H1 (cell line): Measurements from ENCODE around the gene TOR1A. TPM values are rescaled to one million over a fixed set of nuclear protein-coding genes. Genes with fewer than 3 reads are reported as not detected.

ENCODE experiments used
- CTCF ChIA-PET: fragments of 300-600 bp; sonication (Branson Sonifier 250); formaldehyde crosslinking; loops from one replicate; lab custom pipeline; 2021; ENCODE audit not compliant: partially characterized antibody; lab: Charles Lee
- POLR2A ChIA-PET: fragments of 300-600 bp; sonication (Branson Sonifier 250); formaldehyde crosslinking; loops from one replicate; lab custom pipeline; 2021; ENCODE audit warnings: inconsistent platforms; ENCODE audit not compliant: partially characterized antibody; lab: Charles Lee
- DNase-seq, 2 experiments: peaks; one replicate each; pipeline versions ENCODE4 v3.0.0 to v3.0.0-alpha.2; 2010 to 2022; ENCODE audit warnings: low spot score in 2 of 2, low read depth in 1 of 2, mixed read lengths in 1 of 2
- FAIRE-seq: peaks from 2 replicates; lab custom pipeline; 2011; peaks lifted over from hg19 to GRCh38; lab: Jason Lieb, UNC
- H2AFZ ChIP-seq: 2 replicates; pipeline ENCODE4 v1.8.1; 2012; ENCODE audit warnings: low read length, inconsistent platforms
- H2AK5ac ChIP-seq: 2 replicates; pipeline ENCODE4 v1.6.1; 2013; ENCODE audit warnings: low read depth, low read length
- H2BK120ac ChIP-seq: replicated peaks from 2 replicates; pipeline ENCODE3; 2013; ENCODE audit warnings: low read depth, low read length, inconsistent platforms
- H2BK12ac ChIP-seq: 2 replicates; pipeline ENCODE4 v1.6.1; 2013; ENCODE audit warnings: low read depth, low read length
- H2BK15ac ChIP-seq: 2 replicates; pipeline ENCODE4 v1.6.1; 2013; ENCODE audit warnings: low read length
- H2BK20ac ChIP-seq: 2 replicates; pipeline ENCODE4 v1.6.1; 2013; ENCODE audit warnings: low read length
- H2BK5ac ChIP-seq: 2 replicates; pipeline ENCODE4 v1.6.1; 2013; ENCODE audit warnings: low read depth, low read length
- H3K14ac ChIP-seq: 2 replicates; pipeline ENCODE4 v1.6.1; 2013; ENCODE audit warnings: inconsistent platforms; ENCODE audit not compliant: insufficient read length
- H3K18ac ChIP-seq: 2 replicates; pipeline ENCODE4 v1.6.1; 2013; ENCODE audit warnings: low read length; ENCODE audit errors: extremely low read depth
- H3K23ac ChIP-seq: 2 replicates; pipeline ENCODE4 v1.6.1; 2013; ENCODE audit warnings: inconsistent platforms; ENCODE audit not compliant: insufficient read length
- H3K23me2 ChIP-seq: 2 replicates; pipeline ENCODE4 v1.6.1; 2013; ENCODE audit warnings: low read depth, low read length
- H3K27ac ChIP-seq: 2 replicates; pipeline ENCODE4 v1.6.1; 2011; ENCODE audit warnings: low read depth, low read length, inconsistent platforms
- H3K27me3 ChIP-seq, 4 experiments: replicated peaks in 1 of 4; 1 replicate in 1 of 4; 2 replicates in 3 of 4; pipeline versions ENCODE4 v1.6.1 to v1.8.1; 2011 to 2013; ENCODE audit warnings: low read length in 3 of 4, mild to moderate bottlenecking in 3 of 4, inconsistent platforms in 2 of 4, mixed read lengths in 2 of 4, moderate library complexity in 1 of 4; ENCODE audit not compliant: control insufficient read depth in 3 of 4, insufficient read depth in 3 of 4; ENCODE audit errors: extremely low read depth in 1 of 4
- H3K36me3 ChIP-seq, 4 experiments: 2 replicates each; pipeline versions ENCODE4 v1.6.1 to v1.8.1; 2011 to 2013; ENCODE audit warnings: mild to moderate bottlenecking in 4 of 4, low read length in 3 of 4, moderate library complexity in 2 of 4, control low read depth in 1 of 4, inconsistent platforms in 1 of 4; ENCODE audit not compliant: insufficient read depth in 4 of 4, control insufficient read depth in 2 of 4
- H3K4ac ChIP-seq: replicated peaks from 2 replicates; pipeline ENCODE3; 2013; ENCODE audit warnings: low read length, low read depth, mixed read lengths, inconsistent platforms; ENCODE audit not compliant: insufficient read length
- H3K4me1 ChIP-seq, 4 experiments: replicated peaks in 1 of 4; 1 replicate in 1 of 4; 2 replicates in 3 of 4; pipeline versions ENCODE4 v1.6.1 to v1.8.1; 2011 to 2013; ENCODE audit warnings: low read length in 3 of 4, inconsistent platforms in 2 of 4, mixed read lengths in 1 of 4; ENCODE audit not compliant: insufficient read depth in 4 of 4, control insufficient read depth in 3 of 4
- H3K4me2 ChIP-seq, 2 experiments: 2 replicates each; pipeline versions ENCODE4 v1.6.1 to v1.8.1; 2011 to 2013; ENCODE audit warnings: low read depth in 2 of 2, low read length in 2 of 2, control low read depth in 1 of 2, inconsistent platforms in 1 of 2, mild to moderate bottlenecking in 1 of 2; ENCODE audit not compliant: insufficient read depth in 1 of 2
- H3K4me3 ChIP-seq, 4 experiments: fragments of 200-600, 300-600 bp in 1 of 4; sonication (generic), shearing (Covaris generic), sonication (Bioruptor Twin) in 1 of 4; 2 replicates each; pipeline versions ENCODE4 v1.5.1 to v1.8.1; 2011 to 2016; ENCODE audit warnings: low read length in 4 of 4, low read depth in 3 of 4, control low read depth in 2 of 4, inconsistent platforms in 2 of 4, mild to moderate bottlenecking in 2 of 4, mixed read lengths in 1 of 4, moderate library complexity in 1 of 4; ENCODE audit not compliant: insufficient read depth in 2 of 4; ENCODE audit errors: extremely low read depth in 1 of 4
- H3K56ac ChIP-seq: replicated peaks from 2 replicates; pipeline ENCODE3; 2013; ENCODE audit warnings: low read depth, mild to moderate bottlenecking, mixed read lengths, low read length, inconsistent platforms; ENCODE audit not compliant: insufficient read length
- H3K79me1 ChIP-seq: 2 replicates; pipeline ENCODE4 v1.6.1; 2013; ENCODE audit warnings: low read depth, low read length, control low read depth
- H3K79me2 ChIP-seq, 2 experiments: 2 replicates each; pipeline versions ENCODE4 v1.6.1 to v1.8.1; 2012 to 2013; ENCODE audit warnings: low read length in 2 of 2, mild to moderate bottlenecking in 2 of 2, inconsistent platforms in 1 of 2; ENCODE audit not compliant: insufficient read depth in 2 of 2, control insufficient read depth in 1 of 2
- H3K9ac ChIP-seq, 4 experiments: replicated peaks in 1 of 4; 1 replicate in 1 of 4; 2 replicates in 3 of 4; pipeline versions ENCODE4 v1.6.1 to v1.8.1; 2011 to 2013; ENCODE audit warnings: low read depth in 3 of 4, low read length in 3 of 4, control low read depth in 2 of 4, mild to moderate bottlenecking in 2 of 4, moderate library complexity in 2 of 4, inconsistent platforms in 1 of 4; ENCODE audit errors: extremely low read depth in 1 of 4
- H3K9me3 ChIP-seq, 2 experiments: 2 replicates each; pipeline versions ENCODE4 v1.6.1 to v1.8.1; 2012 to 2013; ENCODE audit warnings: mild to moderate bottlenecking in 2 of 2, moderate library complexity in 2 of 2, control low read depth in 1 of 2, inconsistent platforms in 1 of 2, low read depth in 1 of 2, low read length in 1 of 2, mixed read lengths in 1 of 2; ENCODE audit not compliant: insufficient read depth in 2 of 2
- H4K20me1 ChIP-seq, 2 experiments: replicated peaks in 1 of 2; 2 replicates each; pipeline versions ENCODE3 to v1.8.1; 2011 to 2013; ENCODE audit warnings: inconsistent platforms in 2 of 2, low read length in 2 of 2, mild to moderate bottlenecking in 1 of 2; ENCODE audit not compliant: insufficient read depth in 2 of 2, control insufficient read depth in 1 of 2
- H4K5ac ChIP-seq: 2 replicates; pipeline ENCODE4 v1.6.1; 2013; ENCODE audit warnings: low read length, low read depth, mixed read lengths, inconsistent platforms; ENCODE audit not compliant: insufficient read length
- H4K8ac ChIP-seq: 2 replicates; pipeline ENCODE4 v1.8.0; 2013; ENCODE audit warnings: mild to moderate bottlenecking, moderate library complexity, low read length, inconsistent platforms; ENCODE audit not compliant: insufficient read depth; ENCODE audit errors: extremely low read depth
- H4K91ac ChIP-seq: replicated peaks from 2 replicates; pipeline ENCODE3; 2013; ENCODE audit warnings: low read length, mixed read lengths, inconsistent platforms; ENCODE audit not compliant: insufficient read length
- CBX8 ChIP-seq: fragments of 300-800, 300-1000 bp; sonication (generic); IDR thresholded peaks from 2 replicates; pipeline ENCODE4 v1.7.1; 2016; ENCODE audit warnings: low read depth, low read length, borderline replicate concordance
- JUND ChIP-seq: IDR thresholded peaks from 2 replicates; pipeline ENCODE4 v1.6.1; 2011; ENCODE audit warnings: mild to moderate bottlenecking, improper control_type of control experiment, low read length
- NRF1 ChIP-seq: IDR thresholded peaks from 2 replicates; pipeline ENCODE4 v1.6.1; 2011; ENCODE audit warnings: mild to moderate bottlenecking, low read depth, low read length, improper control_type of control experiment
- POLR2A ChIP-seq, 2 experiments: IDR thresholded peaks; 1 replicate in 1 of 2; 2 replicates in 1 of 2; pipeline ENCODE4 v1.6.1; 2011; ENCODE audit warnings: low read depth in 2 of 2, low read length in 2 of 2, mild to moderate bottlenecking in 2 of 2; ENCODE audit errors: control extremely low read depth in 1 of 2
- SAP30 ChIP-seq: fragments of 300-600 bp; sonication (generic); IDR thresholded peaks from 2 replicates; pipeline ENCODE4 v1.7.1; 2012; ENCODE audit warnings: low read length, moderate library complexity, mild to moderate bottlenecking, inconsistent platforms; ENCODE audit not compliant: insufficient read depth, insufficient replicate concordance
- WGBS, 2 experiments: shearing (Covaris generic) in 1 of 2; methylation state at CpG; one replicate each; pipeline versions ENCODE4 v1.1.6 to v1.1.7; 2013 to 2015; ENCODE audit warnings: low lambda C conversion rate in 2 of 2, mixed read lengths in 2 of 2, inconsistent platforms in 1 of 2, low coverage in 1 of 2, missing lambda C conversion rate in 1 of 2; ENCODE audit not compliant: insufficient replicate concordance in 2 of 2, insufficient coverage in 1 of 2, insufficient read length in 1 of 2; ENCODE audit errors: extremely low coverage in 1 of 2, missing lambda C conversion rate in 1 of 2; 5-methylcytosine and 5-hydroxymethylcytosine counted together
- polyA plus RNA-seq, 7 experiments: library from polyadenylated mRNA; depleted of rRNA in 3 of 7; stranded (reverse) in 5 of 7; unstranded in 2 of 7; fragments of >200 nt in 5 of 7; fragments of 200-250 nt in 2 of 7; gene quantifications; 1 replicate in 5 of 7; 2 replicates in 1 of 7; 4 replicates in 1 of 7; pipeline versions ENCODE4 v1.2.1 to v1.2.3, GENCODE V29; 2011 to 2013; ENCODE audit warnings: missing spikeins in 2 of 7, mixed read lengths in 2 of 7
- total RNA-seq: library from RNA; stranded (reverse); fragmentation: NEBNext Ultra II Directional; extraction: Animal tissue kit (Norgen Biotek cat#: 25700); gene quantifications from 2 replicates; pipeline ENCODE4 v1.2.1, GENCODE V29; 2021

Gene TOR1A
- total and polyA plus RNA-seq, 2 of the 8 experiments (the other 6 are each of a cell fraction or from before 2014, with no cell fraction given) = 37.6 to 46.7 TPM

GRCh38 chr9:129834489-129835127 is 10.7 kb upstream of the TOR1A start:
- peaks cover 2% of the 10 kb centered on the region for H3K79me1 ChIP-seq
- peaks cover 0 to 12% of the 10 kb centered on the region in 2 experiments; a peak in 2 of 4 replicates for H3K79me2 ChIP-seq
- H3K4me1 ChIP-seq = peaks cover 5 to 11% (median 7%) of the 10 kb centered on the region in 4 experiments; a peak in 6 of 7 replicates
- H2BK15ac ChIP-seq = no peak overlapping the region
- H3K4ac ChIP-seq = no peak overlapping the region
- FAIRE-seq (no peak), DNase-seq (no peak)
- 9% methylated on average over 32 of the region's 32 CpGs; no CpG with 5 or more reads in 1 of the 2 experiments for WGBS, 2 experiments
- H3K4me3 ChIP-seq = peak overlapping the region; percentile 80 to 100 (median 99)
- no peak overlapping the region for H4K5ac ChIP-seq
- H3K27me3 ChIP-seq = no peaks in the 10 kb centered on the region; a peak in 1 of 7 replicates
- no peak overlapping the region for H2BK5ac ChIP-seq
- peak overlapping the region in 3 of 4 experiments; percentile 69 to 73 (median 71); a peak in 6 of 7 replicates for H3K9ac ChIP-seq
- peak overlapping the region; percentile 17 for H4K91ac ChIP-seq
- ChIA-PET POLR2A (interaction anchor here (0.8 to 1.0 kb wide), 4 partner anchors 8 to 51 kb away, joined by 3 read pairs; partner anchors contain the start of genes TOR1A and TOR1B), CTCF (interaction anchor here (0.6 to 1.1 kb wide), 3 partner anchors 12 to 573 kb away, joined by 3 to 4 read pairs (median 3); no protein-coding TSS in a partner anchor)
- H2BK12ac ChIP-seq = no peak overlapping the region
- H2BK120ac ChIP-seq = no peak overlapping the region
- H3K23ac ChIP-seq = no peak overlapping the region
- H3K27ac ChIP-seq = no peak overlapping the region
- H3K36me3 ChIP-seq = peaks cover 6 to 20% (median 15%) of the 10 kb centered on the region in 4 experiments; a peak in 7 of 8 replicates
- TF ChIP-seq SAP30 = peak; percentile 92
- TF ChIP-seq NRF1 = no peak
- TF ChIP-seq POLR2A (IDR thresholded peaks at IDR 0.05; ENCODE audit: control extremely low read depth in 1 of 2, low read depth in 2 of 2, low read length in 2 of 2) = peak in 1 of 2 experiments; percentile 1; a peak in 1 of 3 replicates
- TF ChIP-seq CBX8 = no peak
- no peak for TF ChIP-seq JUND
- no peak overlapping the region for H2AK5ac ChIP-seq
- peak overlapping the region; percentile 47; the same call in 1 of the 2 replicates for H2AFZ ChIP-seq
- H3K23me2 ChIP-seq = peaks cover 6% of the 10 kb centered on the region
- peak overlapping the region; percentile 87 to 97 for H3K4me2 ChIP-seq
- H3K14ac ChIP-seq = no peak overlapping the region
- peak overlapping the region; percentile 90; the same call in 1 of the 2 replicates for H4K8ac ChIP-seq
- no peak overlapping the region for H2BK20ac ChIP-seq
- no peak overlapping the region for H3K18ac ChIP-seq
- H3K56ac ChIP-seq = peak overlapping the region; percentile 60
- H4K20me1 ChIP-seq = peaks cover 0 to 2% of the 10 kb centered on the region in 2 experiments
- no peaks in the 10 kb centered on the region for H3K9me3 ChIP-seq
